ENCODE measurements around the gene CCR8.
"Not testable (repeated sequence)": the region's sequence is repeated elsewhere in the genome, so short reads cannot be mapped to it uniquely, and the experiment has no call there.

CCR8 gene

GRCh38 chr3:39317571-39318169 is 11.8 kb upstream of the CCR8 start:
- DNase-seq: no peak

- DNase-seq: no peak
These were observed 11.2 kb upstream of the CCR8 start for GRCh38 chr3:39318301-39318700.

DNA sequence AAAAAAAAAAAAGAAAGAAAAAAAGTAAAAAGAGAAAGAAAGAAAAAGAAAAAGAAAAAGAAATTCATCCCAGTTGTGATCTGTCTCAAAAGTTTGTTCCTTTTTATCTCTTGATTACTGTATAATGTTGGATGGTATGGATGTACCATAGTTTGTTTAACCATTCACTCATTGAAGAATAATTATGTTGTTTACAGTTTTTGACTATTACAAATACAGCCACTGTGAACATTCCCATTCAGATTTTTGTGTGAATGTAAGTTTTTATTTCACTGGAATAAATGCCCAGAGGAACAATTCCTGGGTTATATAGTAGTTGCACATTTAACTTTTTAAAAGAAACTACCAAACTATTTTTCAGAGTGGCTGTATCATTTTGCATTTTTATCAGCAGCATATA is 10.3 kb upstream of the CCR8 start:
- DNase-seq: no peak

GRCh38 chr3:39321574-39321983 is 7.9 kb upstream of the CCR8 start:
- DNase-seq: not testable (repeated sequence)

GRCh38 chr3:39322209-39322715 is 7.2 kb upstream of the CCR8 start:
- not testable (repeated sequence) for DNase-seq

- no peak for DNase-seq
These were observed 6.6 kb upstream of the CCR8 start for GRCh38 chr3:39322936-39323335.

DNA sequence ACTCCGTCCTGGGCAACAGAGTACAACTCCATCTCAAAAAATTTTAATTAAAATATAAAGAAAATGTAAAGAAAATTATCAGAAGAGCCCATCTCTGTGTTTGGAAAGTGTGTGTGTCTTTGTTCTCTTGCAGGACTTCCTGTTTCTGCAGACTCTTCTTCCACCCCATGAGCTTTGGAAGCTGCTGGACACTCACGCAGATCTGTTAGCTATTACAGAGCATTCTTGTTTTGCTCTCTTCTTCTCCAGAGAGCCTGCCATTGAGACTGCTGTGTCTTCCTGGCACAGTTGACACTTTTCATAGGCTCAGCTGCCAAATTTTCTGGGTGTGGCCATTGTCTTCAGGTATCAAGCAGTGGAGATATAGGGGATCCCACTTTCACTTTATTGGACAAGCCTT is 6.0 kb upstream of the CCR8 start:
- no peak for DNase-seq

GRCh38 chr3:39325236-39325635 is 4.3 kb upstream of the CCR8 start:
- DNase-seq: no peak

DNA sequence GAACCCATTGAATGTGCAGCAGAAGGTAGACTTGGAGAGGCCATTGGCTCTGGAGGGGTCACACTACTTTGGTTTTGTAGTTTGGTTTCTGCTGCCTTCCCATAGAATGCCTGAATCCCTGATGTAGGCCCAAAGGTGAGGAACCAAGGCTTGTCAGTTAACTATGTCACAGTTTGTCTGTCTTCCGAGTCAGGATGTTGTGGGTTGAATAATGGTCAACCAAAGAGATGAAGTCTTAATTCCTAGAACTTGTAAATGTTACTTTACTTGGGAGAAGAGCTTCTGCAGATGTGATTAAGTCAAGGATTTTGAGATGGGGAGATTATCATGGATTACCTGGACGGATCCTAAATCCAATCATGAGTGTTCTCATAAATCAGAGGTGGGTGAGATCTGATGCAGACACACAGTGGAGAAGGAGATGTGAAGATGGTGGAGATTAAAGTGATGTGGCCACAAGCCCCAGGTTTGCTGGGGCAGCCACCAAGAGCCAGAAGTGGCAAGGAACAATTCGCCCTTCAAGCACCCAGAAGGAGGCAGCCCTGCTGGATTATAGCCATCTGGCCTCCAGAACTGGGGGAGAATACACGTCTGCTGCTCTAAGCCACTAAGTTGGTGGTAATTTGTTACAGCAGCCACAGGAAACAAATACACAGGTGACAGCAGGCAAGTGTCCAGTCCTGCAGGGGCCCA is 2.3 kb upstream of the CCR8 start:
- no peak for DNase-seq

DNA sequence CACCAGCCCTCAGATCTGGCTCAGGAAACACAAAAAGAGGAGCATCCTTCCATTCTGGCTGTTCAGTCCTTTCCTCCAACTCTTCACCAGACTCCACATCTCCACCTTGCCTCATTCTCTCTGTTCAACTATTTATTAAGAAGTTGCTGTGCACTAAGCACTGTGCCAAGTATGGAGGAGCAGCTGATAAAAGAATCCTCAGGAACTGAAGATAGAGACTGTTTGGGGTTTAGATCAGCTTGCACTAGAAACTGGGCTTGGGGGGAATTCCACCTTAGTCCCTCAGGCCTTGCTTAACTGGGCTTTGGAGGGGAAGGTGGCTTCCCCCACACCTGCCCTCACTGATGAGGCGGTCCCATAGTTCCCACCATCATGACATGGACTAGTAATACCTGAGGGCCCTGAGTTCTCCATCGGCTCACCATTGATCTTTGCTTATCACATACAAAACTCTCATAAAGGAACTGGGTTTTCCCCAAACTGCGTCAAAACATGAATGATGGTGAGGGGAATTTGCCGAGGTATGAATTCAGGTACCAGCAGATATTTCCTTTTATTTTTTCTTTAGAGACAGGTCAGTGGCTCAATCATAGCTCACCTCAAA is 1.7 kb upstream of the CCR8 start:
- no peak for DNase-seq

GRCh38 chr3:39330824-39331223 is 1.3 kb downstream of the CCR8 start:
- DNase-seq: no peak

GRCh38 chr3:39332525-39332924 is 3.0 kb downstream of the CCR8 start:
- no peak for DNase-seq

GRCh38 chr3:39333607-39334006 is 4.1 kb downstream of the CCR8 start:
- no peak for DNase-seq

DNA sequence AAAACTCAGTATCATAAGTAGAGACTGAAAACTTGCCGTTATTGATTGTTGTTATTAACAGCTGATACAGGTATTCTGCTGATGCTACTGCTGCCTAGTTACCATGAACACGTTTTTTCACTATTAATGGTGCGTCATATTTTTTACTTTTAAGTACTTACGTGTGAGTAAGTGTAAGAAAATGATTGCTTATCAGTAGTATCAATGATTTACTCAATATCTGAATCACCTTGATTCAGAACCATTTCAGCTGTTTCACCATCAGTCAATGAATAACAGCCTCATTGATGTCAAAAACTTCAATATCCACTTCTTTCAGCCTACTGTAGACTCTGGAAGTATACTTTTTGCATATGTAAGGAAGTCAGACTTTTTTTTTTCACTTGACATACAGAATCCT is 4.7 kb downstream of the CCR8 start:
- no peak for DNase-seq

DNA sequence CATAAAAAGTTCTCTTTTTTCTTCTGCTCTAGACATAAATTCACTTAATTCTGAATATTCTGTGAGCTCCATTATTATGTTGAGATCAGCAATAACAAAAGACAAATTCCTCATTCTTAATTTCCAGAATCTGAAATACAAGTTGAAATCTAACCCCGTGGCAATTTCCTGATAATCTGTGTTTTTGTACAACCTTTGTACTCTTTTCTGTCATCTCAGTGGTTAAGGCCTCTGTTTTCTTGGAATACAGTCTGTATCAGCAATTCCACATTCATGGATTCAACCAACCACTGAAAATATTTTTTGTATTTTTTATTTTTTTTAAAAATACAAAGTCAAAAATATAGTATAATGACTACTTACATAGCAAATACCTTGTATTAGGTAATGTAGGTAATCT is 8.7 kb downstream of the CCR8 start:
- DNase-seq: no peak

GRCh38 chr3:39339086-39339485 is 9.6 kb downstream of the CCR8 start:
- no peak for DNase-seq

GRCh38 chr3:39343076-39343717 is 13.7 kb downstream of the CCR8 start:
- DNase-seq: no peak

DNA sequence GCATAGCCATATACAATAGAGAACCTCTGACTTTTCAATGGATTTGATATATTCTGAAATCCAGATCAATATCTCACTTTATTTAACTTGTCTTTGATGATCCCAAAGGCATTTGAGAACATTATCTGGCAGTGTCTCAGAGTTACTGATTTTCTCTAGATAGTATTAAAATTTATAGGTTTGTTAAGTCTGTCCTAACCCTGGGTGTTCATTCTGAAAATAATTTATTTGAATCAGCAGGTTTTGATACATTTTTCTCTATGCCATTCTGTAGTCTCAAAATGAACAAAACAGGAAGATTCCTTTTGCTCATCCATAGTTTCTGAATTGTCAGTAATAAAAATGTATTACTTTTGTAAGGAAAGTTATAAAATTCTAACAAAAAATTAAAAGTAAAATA is 14.3 kb downstream of the CCR8 start:
- DNase-seq: no peak

- no peak for DNase-seq
These were observed 15.3 kb downstream of the CCR8 start for GRCh38 chr3:39344746-39345344.

GRCh38 chr3:39346785-39347585 is 17.5 kb downstream of the CCR8 start:
- DNase-seq: no peak

GRCh38 chr3:39347586-39347876 is 18.0 kb downstream of the CCR8 start:
- DNase-seq: no peak

- DNase-seq: no peak
These were observed 19.6 kb downstream of the CCR8 start for GRCh38 chr3:39349080-39349479.

- DNase-seq: no peak
These were observed 21.2 kb downstream of the CCR8 start for GRCh38 chr3:39350714-39351113.

All from NCI-H1694 (cell line).